ENCODE data around the gene RAET1L. TPM values are rescaled to one million over a fixed set of nuclear protein-coding genes. Genes with fewer than 3 reads are reported as not detected.
"Not testable (repeated sequence)": the region's sequence is repeated elsewhere in the genome, so short reads cannot be mapped to it uniquely, and the experiment has no call there.

The RAET1L gene
- total RNA-seq, 2 donors from 2014 or later: not detected

GRCh38 chr6:149999636-150000035, 25.7 kb downstream of the RAET1L start:
- no peak overlapping the region for H3K4me3 ChIP-seq
- no peak for TF ChIP-seq CTCF (IDR thresholded peaks at IDR 0.05)
- no peaks in the 10 kb centered on the region for H3K9me3 ChIP-seq
- H3K27me3 ChIP-seq (replicated peaks; ENCODE audit: insufficient read depth): peaks cover 8% of the 10 kb centered on the region
- DNase-seq (ENCODE audit: low spot score) (no peak), ATAC-seq (ENCODE audit: insufficient number of reproducible peaks, low FRiP score, low read depth) (no peak)
- H3K36me3 ChIP-seq: no peaks in the 10 kb centered on the region
- peaks cover 4 to 8% of the 10 kb centered on the region in 2 donors for H3K4me1 ChIP-seq (ENCODE audit: control insufficient read depth in 1 of 2, low read depth in 2 of 2)
- H3K27ac ChIP-seq: no peak overlapping the region

- Histone ChIP-seq H3K27me3 (replicated peaks; ENCODE audit: insufficient read depth) (peaks cover 9% of the 10 kb centered on the region), H3K27ac (no peak overlapping the region), H3K9me3 (no peaks in the 10 kb centered on the region), H3K4me3 (no peak overlapping the region), H3K4me1 (ENCODE audit: control insufficient read depth in 1 of 2, low read depth in 2 of 2) (peaks cover 0 to 2% of the 10 kb centered on the region in 2 donors), H3K36me3 (no peaks in the 10 kb centered on the region)
- ATAC-seq (ENCODE audit: insufficient number of reproducible peaks, low FRiP score, low read depth): no peak
- DNase-seq (ENCODE audit: low spot score): no peak
- TF ChIP-seq CTCF (IDR thresholded peaks at IDR 0.05): no peak
Measured at GRCh38 chr6:149995971-149996370, 29.4 kb downstream of the RAET1L start.

- no peak for ATAC-seq (ENCODE audit: insufficient number of reproducible peaks, low FRiP score, low read depth)
- TF ChIP-seq CTCF (IDR thresholded peaks at IDR 0.05): no peak
Measured at GRCh38 chr6:149995235-149995750, 30.0 kb downstream of the RAET1L start.

GRCh38 chr6:149991838-149992237, 33.5 kb downstream of the RAET1L start:
- Histone ChIP-seq H3K27ac (no peak overlapping the region), H3K4me3 (no peak overlapping the region), H3K27me3 (replicated peaks; ENCODE audit: insufficient read depth) (peaks cover 42% of the 10 kb centered on the region), H3K36me3 (no peaks in the 10 kb centered on the region), H3K4me1 (ENCODE audit: control insufficient read depth in 1 of 2, low read depth in 2 of 2) (peaks cover 5 to 14% of the 10 kb centered on the region in 2 donors), H3K9me3 (peaks cover 13% of the 10 kb centered on the region)
- no peak for DNase-seq (ENCODE audit: low spot score)
- no peak for TF ChIP-seq CTCF (IDR thresholded peaks at IDR 0.05)
- no peak for ATAC-seq (ENCODE audit: insufficient number of reproducible peaks, low FRiP score, low read depth)

More at GRCh38 chr6:149995235-149995750, 30.0 kb downstream of the RAET1L start:
- Histone ChIP-seq H3K4me3 (no peak overlapping the region), H3K9me3 (no peaks in the 10 kb centered on the region), H3K4me1 (ENCODE audit: control insufficient read depth in 1 of 2, low read depth in 2 of 2) (peaks cover 3 to 9% of the 10 kb centered on the region in 2 donors), H3K27me3 (replicated peaks; ENCODE audit: insufficient read depth) (peaks cover 11% of the 10 kb centered on the region), H3K36me3 (no peaks in the 10 kb centered on the region), H3K27ac (no peak overlapping the region)
- no peak for DNase-seq (ENCODE audit: low spot score)

GRCh38 chr6:149991472-149991795, 33.9 kb downstream of the RAET1L start:
- H3K27me3 ChIP-seq (replicated peaks; ENCODE audit: insufficient read depth): peaks cover 46% of the 10 kb centered on the region
- ATAC-seq (ENCODE audit: insufficient number of reproducible peaks, low FRiP score, low read depth): not testable (repeated sequence)

More at GRCh38 chr6:149991472-149991795, 33.9 kb downstream of the RAET1L start:
- not testable (repeated sequence) for DNase-seq (ENCODE audit: low spot score); H3K27ac ChIP-seq; H3K4me3 ChIP-seq; H3K36me3 ChIP-seq
- Histone ChIP-seq H3K9me3 (peaks cover 13% of the 10 kb centered on the region), H3K4me1 (ENCODE audit: control insufficient read depth in 1 of 2, low read depth in 2 of 2) (peaks cover 5 to 14% of the 10 kb centered on the region in 2 donors)

Measured in thoracic aorta (tissue), 2 donors.